ENCODE measurements around the gene PLS1.

Gene PLS1

DNA sequence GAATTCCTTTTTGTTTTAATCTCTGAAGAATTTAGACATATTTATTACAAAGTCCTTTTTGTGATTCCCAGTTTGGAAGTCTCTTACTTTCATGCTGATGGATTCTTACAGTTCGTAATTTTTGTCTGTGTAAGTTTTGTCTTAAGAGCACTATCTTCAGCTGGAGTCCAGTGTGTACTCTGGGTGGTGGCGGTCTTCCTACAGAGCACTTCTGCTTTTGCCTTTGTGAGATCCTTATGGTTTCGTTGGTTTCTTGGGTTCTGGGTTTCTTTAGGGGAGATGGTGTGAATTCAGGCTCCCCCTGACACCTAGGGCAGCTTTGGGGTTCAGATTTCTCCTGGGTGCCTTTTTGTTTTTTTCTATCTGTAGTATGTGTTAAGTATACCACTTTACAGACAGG is 45.3 kb downstream of the PLS1 start:
- H3K36me3 ChIP-seq (ENCODE audit: control insufficient read depth, insufficient read depth, low read length) = no peaks in the 10 kb centered on the region
- H3K4me1 ChIP-seq (ENCODE audit: control insufficient read depth, insufficient read depth, low read length, poor library complexity, severe bottlenecking) = peaks cover 7% of the 10 kb centered on the region
- H3K27ac ChIP-seq (ENCODE audit: low read depth, low read length, severe bottlenecking) = no peak overlapping the region
- no peaks in the 10 kb centered on the region for H3K9me3 ChIP-seq (ENCODE audit: control insufficient read depth, low read length)
- H3K4me3 ChIP-seq (ENCODE audit: extremely low read depth, insufficient read depth, low read length, poor library complexity, severe bottlenecking) = no peak overlapping the region
- WGBS, 2 experiments (ENCODE audit: insufficient coverage in 2 of 2) = 89% methylated on average over 3 of the region's 3 CpGs; no CpG with 5 or more reads in 1 of the 2 experiments

DNA sequence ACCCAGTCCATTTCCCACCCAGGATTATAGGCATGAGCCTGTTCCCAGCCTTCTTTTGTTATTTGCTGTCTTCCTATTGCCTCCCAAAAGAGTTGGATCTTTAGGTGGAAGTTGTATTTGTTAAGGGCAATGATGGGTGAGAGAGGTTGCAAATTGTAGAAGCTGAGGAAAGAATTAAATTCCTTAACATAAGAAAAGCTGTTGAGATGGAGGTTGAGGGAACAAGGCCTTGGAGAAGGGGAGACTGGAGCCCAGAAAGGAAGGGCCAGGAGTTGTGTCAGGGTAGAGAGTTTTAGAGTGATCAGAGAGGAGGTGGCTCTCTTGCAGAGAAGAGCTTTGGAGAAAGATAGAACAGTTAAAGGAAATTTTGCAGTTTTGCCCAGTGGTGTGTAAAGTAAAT is 46.8 kb downstream of the PLS1 start:
- Histone ChIP-seq H3K4me3 (ENCODE audit: extremely low read depth, insufficient read depth, low read length, poor library complexity, severe bottlenecking) (no peak overlapping the region), H3K27ac (ENCODE audit: low read depth, low read length, severe bottlenecking) (no peak overlapping the region), H3K36me3 (ENCODE audit: control insufficient read depth, insufficient read depth, low read length) (no peaks in the 10 kb centered on the region), H3K4me1 (ENCODE audit: control insufficient read depth, insufficient read depth, low read length, poor library complexity, severe bottlenecking) (peaks cover 11% of the 10 kb centered on the region), H3K9me3 (ENCODE audit: control insufficient read depth, low read length) (no peaks in the 10 kb centered on the region)

DNA sequence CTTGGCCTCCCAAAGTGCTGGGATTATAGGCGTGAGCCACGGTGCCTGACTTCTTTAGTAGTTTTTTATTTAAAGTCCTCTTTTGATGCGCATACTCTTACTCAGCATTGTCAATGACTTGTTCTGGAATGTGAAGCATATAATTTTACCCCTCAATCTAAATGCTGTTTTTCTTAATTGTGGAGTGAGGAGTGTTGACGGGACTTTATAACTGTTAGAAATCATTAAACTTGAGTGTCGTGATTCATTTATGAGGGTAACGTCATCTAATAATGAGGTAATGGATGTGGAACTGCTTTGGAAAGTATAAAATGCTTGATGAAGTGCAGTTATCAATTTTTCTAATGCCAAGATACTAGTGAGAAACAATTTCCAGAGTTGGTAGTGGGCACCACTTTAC is 48.3 kb downstream of the PLS1 start:
- no peak overlapping the region for H3K27ac ChIP-seq (ENCODE audit: low read depth, low read length, severe bottlenecking)
- H3K36me3 ChIP-seq (ENCODE audit: control insufficient read depth, insufficient read depth, low read length) = no peaks in the 10 kb centered on the region
- no peak overlapping the region for H3K4me3 ChIP-seq (ENCODE audit: extremely low read depth, insufficient read depth, low read length, poor library complexity, severe bottlenecking)
- WGBS, 2 experiments (ENCODE audit: insufficient coverage in 2 of 2) = 96 to 97% methylated on average over 3 to 4 of the region's 6 CpGs
- H3K9me3 ChIP-seq (ENCODE audit: control insufficient read depth, low read length) = no peaks in the 10 kb centered on the region
- H3K4me1 ChIP-seq (ENCODE audit: control insufficient read depth, insufficient read depth, low read length, poor library complexity, severe bottlenecking) = peaks cover 11% of the 10 kb centered on the region

DNA sequence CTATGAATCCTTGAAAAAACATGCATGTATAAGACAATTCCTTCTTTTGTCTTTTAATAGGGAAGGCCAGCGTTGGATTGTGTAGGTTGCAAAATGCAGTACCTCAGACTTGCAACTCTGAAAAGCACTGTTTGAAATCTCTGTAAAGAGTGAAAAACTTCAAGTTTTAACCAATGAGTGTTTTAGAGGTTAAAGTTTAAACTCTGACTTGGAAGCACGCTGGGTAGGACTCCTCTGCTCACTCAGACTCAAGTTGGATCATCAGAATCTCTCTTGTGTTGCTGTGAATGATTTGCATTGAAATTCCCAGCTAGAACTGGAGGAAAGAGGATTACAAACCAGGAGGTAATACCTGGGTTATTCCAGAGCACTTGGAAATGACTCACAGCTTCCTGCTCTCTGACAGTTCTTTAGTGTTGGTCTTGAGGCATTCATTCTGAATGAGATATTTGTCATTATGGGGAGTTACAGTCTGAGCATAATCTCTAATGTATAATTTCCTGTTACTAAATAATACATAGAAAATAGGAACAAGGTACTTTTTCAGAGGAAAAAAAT is 49.1 kb downstream of the PLS1 start:
- Histone ChIP-seq H3K4me1 (ENCODE audit: control insufficient read depth, insufficient read depth, low read length, poor library complexity, severe bottlenecking) (peaks cover 11% of the 10 kb centered on the region), H3K36me3 (ENCODE audit: control insufficient read depth, insufficient read depth, low read length) (no peaks in the 10 kb centered on the region), H3K27ac (ENCODE audit: low read depth, low read length, severe bottlenecking) (peak overlapping the region; percentile 58), H3K4me3 (ENCODE audit: extremely low read depth, insufficient read depth, low read length, poor library complexity, severe bottlenecking) (no peak overlapping the region), H3K9me3 (ENCODE audit: control insufficient read depth, low read length) (no peaks in the 10 kb centered on the region)
- WGBS, 2 experiments (ENCODE audit: insufficient coverage in 2 of 2) = 54 to 56% methylated on average over 1 to 2 of the region's 2 CpGs

DNA sequence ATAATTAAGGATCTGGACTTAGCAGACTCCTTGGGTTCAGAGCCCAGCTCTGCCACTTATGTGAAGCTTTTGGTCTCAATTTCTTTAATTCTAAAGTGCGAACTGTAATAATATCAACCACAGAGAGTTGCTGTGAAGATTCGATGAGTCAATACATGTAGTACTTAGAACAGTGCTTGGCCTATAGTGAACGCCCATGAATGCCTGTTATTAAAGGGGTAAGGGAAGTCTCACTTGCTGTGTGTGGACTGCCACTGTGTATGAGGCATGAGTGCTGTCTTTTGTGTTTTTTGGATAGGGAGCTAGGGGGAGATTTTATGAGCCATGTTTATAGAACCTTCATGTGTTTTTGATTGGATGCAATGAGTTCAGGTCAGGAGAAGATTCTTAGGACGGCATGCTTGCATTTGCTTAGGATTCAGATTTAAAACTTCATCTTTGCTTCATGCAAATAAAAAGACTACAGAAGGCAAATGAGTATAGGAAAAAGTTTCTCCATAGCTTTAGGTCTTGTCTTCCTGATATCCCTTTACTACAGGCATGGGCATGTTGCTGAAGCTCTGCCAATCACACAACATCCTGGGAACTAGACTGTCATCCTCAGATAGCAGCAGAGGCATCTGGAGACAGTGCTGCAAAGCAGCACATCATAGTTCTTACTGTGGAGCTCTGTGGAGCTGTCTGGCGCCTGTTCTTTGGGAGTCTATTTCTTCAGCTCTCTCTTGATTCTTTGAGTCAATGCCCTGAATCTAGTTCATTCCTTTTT is 50.0 kb downstream of the PLS1 start:
- Histone ChIP-seq H3K9me3 (ENCODE audit: control insufficient read depth, low read length) (no peaks in the 10 kb centered on the region), H3K4me3 (ENCODE audit: extremely low read depth, insufficient read depth, low read length, poor library complexity, severe bottlenecking) (no peak overlapping the region), H3K36me3 (ENCODE audit: control insufficient read depth, insufficient read depth, low read length) (no peaks in the 10 kb centered on the region), H3K4me1 (ENCODE audit: control insufficient read depth, insufficient read depth, low read length, poor library complexity, severe bottlenecking) (peaks cover 11% of the 10 kb centered on the region), H3K27ac (ENCODE audit: low read depth, low read length, severe bottlenecking) (no peak overlapping the region)
- WGBS, 2 experiments (ENCODE audit: insufficient coverage in 2 of 2) = 89 to 93% methylated on average over 3 to 4 of the region's 5 CpGs

DNA sequence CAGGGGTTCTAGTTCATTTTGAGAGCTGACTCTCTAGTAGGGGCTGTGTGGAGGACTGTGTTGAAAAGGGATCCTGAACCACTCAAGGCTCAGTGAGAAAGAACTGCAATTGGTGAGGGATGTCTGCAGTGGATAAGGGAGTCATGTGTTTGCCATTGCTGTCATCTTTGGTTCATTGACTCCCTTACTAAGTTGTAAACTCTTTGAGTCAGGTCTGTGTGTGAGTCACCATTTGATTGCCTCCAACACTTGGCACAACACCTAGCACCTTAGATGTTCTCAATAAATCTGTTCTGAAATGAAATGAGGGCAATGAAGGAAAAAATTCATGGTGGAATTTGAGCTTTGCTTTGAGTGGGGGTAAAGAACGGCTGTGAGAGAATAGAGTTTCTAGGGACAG is 51.7 kb downstream of the PLS1 start:
- no peaks in the 10 kb centered on the region for H3K36me3 ChIP-seq (ENCODE audit: control insufficient read depth, insufficient read depth, low read length)
- 78 to 92% methylated on average over 1 of the region's 1 CpG for WGBS, 2 experiments (ENCODE audit: insufficient coverage in 2 of 2)
- no peak overlapping the region for H3K27ac ChIP-seq (ENCODE audit: low read depth, low read length, severe bottlenecking)
- H3K4me1 ChIP-seq (ENCODE audit: control insufficient read depth, insufficient read depth, low read length, poor library complexity, severe bottlenecking) = peaks cover 11% of the 10 kb centered on the region
- no peak overlapping the region for H3K4me3 ChIP-seq (ENCODE audit: extremely low read depth, insufficient read depth, low read length, poor library complexity, severe bottlenecking)
- no peaks in the 10 kb centered on the region for H3K9me3 ChIP-seq (ENCODE audit: control insufficient read depth, low read length)

DNA sequence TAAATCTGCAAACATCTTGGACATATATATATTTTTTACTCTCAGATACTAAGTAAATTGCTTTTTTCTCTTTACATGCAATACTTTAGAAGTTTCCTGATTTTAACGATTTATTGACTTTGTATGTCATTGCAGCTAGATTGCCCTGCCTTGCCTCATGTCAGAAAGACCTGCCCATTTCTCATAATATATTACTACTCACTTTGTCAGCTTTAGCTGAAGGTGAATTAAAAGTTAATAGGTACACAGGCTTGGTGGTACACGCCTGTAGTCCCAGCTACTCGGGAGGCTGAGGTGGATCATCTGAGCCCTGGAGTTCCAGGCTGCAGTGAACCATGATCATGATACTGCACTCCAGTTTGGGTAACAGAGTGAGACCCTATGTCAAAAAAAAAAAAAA is 52.8 kb downstream of the PLS1 start:
- no peak overlapping the region for H3K27ac ChIP-seq (ENCODE audit: low read depth, low read length, severe bottlenecking)
- H3K9me3 ChIP-seq (ENCODE audit: control insufficient read depth, low read length) = no peaks in the 10 kb centered on the region
- 92 to 100% methylated on average over 2 of the region's 3 CpGs for WGBS, 2 experiments (ENCODE audit: insufficient coverage in 2 of 2)
- peaks cover 11% of the 10 kb centered on the region for H3K4me1 ChIP-seq (ENCODE audit: control insufficient read depth, insufficient read depth, low read length, poor library complexity, severe bottlenecking)
- no peak overlapping the region for H3K4me3 ChIP-seq (ENCODE audit: extremely low read depth, insufficient read depth, low read length, poor library complexity, severe bottlenecking)
- no peaks in the 10 kb centered on the region for H3K36me3 ChIP-seq (ENCODE audit: control insufficient read depth, insufficient read depth, low read length)

DNA sequence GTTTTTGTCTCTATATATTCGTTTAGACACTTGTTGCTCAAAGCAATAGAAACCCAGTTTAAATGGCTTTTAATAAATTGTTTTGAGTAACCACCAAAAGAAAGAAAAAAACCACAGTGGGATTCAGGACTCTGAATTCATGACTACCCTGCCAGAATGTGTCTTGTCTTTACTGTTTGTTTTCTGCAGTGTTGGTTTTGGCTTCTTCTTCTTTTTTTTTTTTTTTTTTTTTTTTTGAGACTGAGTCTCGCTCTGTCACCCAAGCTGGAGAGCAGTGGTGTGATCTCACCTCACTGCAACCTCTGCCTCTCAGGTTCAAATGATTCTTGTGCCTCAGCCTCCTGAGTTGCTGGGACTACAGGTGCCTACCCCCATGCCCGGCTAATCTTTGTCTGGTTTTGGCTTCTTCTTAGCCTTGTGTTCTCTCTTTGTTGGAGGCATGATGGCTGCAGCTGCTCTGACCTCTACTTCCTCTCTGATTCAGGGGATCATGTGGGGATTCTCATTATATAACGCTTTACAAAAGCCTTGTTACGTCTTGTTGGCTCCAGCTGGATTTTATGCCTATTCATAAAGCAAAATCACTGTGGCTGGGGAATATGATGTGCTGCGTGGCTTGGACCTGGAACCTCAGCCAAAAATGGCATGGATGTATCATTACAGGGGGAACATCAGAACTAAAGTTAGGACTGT is 54.0 kb downstream of the PLS1 start:
- Histone ChIP-seq H3K4me1 (ENCODE audit: control insufficient read depth, insufficient read depth, low read length, poor library complexity, severe bottlenecking) (peaks cover 10% of the 10 kb centered on the region), H3K9me3 (ENCODE audit: control insufficient read depth, low read length) (no peaks in the 10 kb centered on the region), H3K36me3 (ENCODE audit: control insufficient read depth, insufficient read depth, low read length) (no peaks in the 10 kb centered on the region), H3K27ac (ENCODE audit: low read depth, low read length, severe bottlenecking) (no peak overlapping the region), H3K4me3 (ENCODE audit: extremely low read depth, insufficient read depth, low read length, poor library complexity, severe bottlenecking) (no peak overlapping the region)
- 73 to 75% methylated on average over 4 to 5 of the region's 6 CpGs for WGBS, 2 experiments (ENCODE audit: insufficient coverage in 2 of 2)

DNA sequence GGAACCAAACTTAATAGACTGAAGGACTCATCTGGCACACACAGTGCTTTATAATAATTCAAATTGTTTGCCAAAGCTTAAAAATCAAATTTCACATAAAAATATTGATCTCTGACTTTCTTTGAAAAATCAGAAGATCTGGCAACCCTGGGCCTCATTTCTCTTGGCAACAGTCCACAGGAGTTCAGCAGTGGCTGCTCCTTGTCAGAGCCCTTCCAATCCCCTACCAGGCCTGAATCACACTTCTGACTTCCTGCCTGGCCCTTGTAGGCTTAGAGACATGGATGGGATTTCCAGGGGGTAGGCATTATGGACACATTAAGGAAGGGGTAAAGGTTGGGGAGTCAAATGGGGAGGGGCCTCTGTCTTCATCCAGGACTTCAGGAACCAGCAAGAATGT is 55.5 kb downstream of the PLS1 start:
- no peaks in the 10 kb centered on the region for H3K9me3 ChIP-seq (ENCODE audit: control insufficient read depth, low read length)
- H3K27ac ChIP-seq (ENCODE audit: low read depth, low read length, severe bottlenecking) = no peak overlapping the region
- H3K36me3 ChIP-seq (ENCODE audit: control insufficient read depth, insufficient read depth, low read length) = no peaks in the 10 kb centered on the region
- H3K4me1 ChIP-seq (ENCODE audit: control insufficient read depth, insufficient read depth, low read length, poor library complexity, severe bottlenecking) = peaks cover 3% of the 10 kb centered on the region
- no peak overlapping the region for H3K4me3 ChIP-seq (ENCODE audit: extremely low read depth, insufficient read depth, low read length, poor library complexity, severe bottlenecking)

DNA sequence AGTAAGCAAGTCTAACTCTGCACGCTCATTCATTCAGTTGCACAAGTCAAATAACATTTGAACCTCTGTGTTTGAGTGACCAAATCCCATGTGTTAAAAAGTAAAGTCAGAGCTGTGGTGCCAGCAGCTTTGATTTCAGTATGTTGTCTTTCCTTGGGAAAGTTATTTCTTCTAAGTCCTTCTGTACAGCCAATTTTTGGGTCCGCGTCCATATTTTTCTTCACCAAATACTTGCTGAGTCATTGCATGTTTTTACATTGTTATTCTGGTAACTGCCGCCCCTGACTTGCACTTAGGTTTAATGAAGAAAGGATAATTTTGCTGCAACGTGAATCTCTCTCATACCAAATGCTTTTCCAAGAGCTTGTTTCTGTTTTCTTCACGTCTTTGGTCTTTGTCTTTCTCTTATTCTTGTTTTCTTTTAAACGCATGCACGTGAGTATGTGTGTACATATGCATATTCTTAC is 56.7 kb downstream of the PLS1 start:
- 71 to 93% methylated on average over 1 to 5 of the region's 8 CpGs for WGBS, 2 experiments (ENCODE audit: insufficient coverage in 2 of 2)
- Histone ChIP-seq H3K4me1 (ENCODE audit: control insufficient read depth, insufficient read depth, low read length, poor library complexity, severe bottlenecking) (no peaks in the 10 kb centered on the region), H3K9me3 (ENCODE audit: control insufficient read depth, low read length) (no peaks in the 10 kb centered on the region), H3K36me3 (ENCODE audit: control insufficient read depth, insufficient read depth, low read length) (no peaks in the 10 kb centered on the region), H3K4me3 (ENCODE audit: extremely low read depth, insufficient read depth, low read length, poor library complexity, severe bottlenecking) (no peak overlapping the region), H3K27ac (ENCODE audit: low read depth, low read length, severe bottlenecking) (no peak overlapping the region)

DNA sequence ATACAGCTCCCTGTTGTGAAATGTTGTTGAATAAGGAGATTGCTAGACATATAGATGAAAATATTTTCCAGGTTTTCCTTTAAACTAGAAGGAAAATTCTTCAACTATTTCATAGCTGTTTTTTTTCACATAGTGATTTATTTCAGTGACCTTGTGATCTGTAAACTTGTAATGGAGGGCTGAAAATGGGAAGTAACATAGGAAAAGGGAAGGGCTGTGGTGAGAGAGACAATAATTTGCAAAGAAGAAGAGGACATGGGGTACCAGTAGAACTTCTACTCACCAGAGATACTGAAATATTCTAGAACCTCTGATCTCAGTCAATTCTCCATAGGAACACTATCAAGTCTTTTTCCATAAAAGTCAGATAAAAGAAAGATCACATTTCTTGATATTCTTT is 60.4 kb downstream of the PLS1 start:
- Histone ChIP-seq H3K36me3 (ENCODE audit: control insufficient read depth, insufficient read depth, low read length) (no peaks in the 10 kb centered on the region), H3K4me3 (ENCODE audit: extremely low read depth, insufficient read depth, low read length, poor library complexity, severe bottlenecking) (no peak overlapping the region), H3K9me3 (ENCODE audit: control insufficient read depth, low read length) (no peaks in the 10 kb centered on the region), H3K27ac (ENCODE audit: low read depth, low read length, severe bottlenecking) (no peak overlapping the region), H3K4me1 (ENCODE audit: control insufficient read depth, insufficient read depth, low read length, poor library complexity, severe bottlenecking) (no peaks in the 10 kb centered on the region)
